ENCODE data around the gene MED1. TPM values are rescaled to one million over a fixed set of nuclear protein-coding genes. Genes with fewer than 3 reads are reported as not detected.
"Not testable (repeated sequence)": the region's sequence is repeated elsewhere in the genome, so short reads cannot be mapped to it uniquely, and the experiment has no call there.

The MED1 gene
- total and polyA plus RNA-seq, 2 of the 4 experiments (the other 2 are of a cell fraction): 16.9 to 24.2 TPM

DNA sequence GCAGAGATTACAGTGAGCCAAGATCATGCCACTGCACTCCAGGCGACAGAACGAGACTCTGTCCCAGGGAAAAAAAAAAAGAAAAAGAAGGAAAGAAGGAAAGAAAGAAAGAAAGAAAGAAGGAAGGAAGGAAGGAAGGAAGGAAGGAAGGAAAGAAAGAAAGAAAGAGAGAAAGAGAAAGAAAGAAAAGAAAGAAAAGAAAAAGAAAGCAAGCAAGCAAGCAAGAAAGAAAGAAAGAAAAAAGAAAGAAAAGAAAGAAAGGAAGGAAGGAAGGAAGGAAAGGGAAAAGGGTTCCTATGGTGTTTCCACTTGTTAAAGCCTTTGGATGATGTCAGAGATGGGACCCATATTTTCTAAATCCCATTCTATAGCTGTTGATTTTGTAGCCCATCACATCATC is 11.2 kb downstream of the MED1 start:
- H2BK20ac ChIP-seq (ENCODE audit: low read depth, low read length); H2BK15ac ChIP-seq (ENCODE audit: low read depth, low read length); H2BK5ac ChIP-seq (ENCODE audit: low read depth, low read length, poor library complexity, severe bottlenecking); H3K27ac ChIP-seq (ENCODE audit: insufficient read depth, low read length); intact Hi-C loops (cut with micrococcal nuclease); H2AK5ac ChIP-seq (ENCODE audit: low read depth, low read length); H2AFZ ChIP-seq (replicated peaks; ENCODE audit: low read length, poor library complexity); H3K56ac ChIP-seq (ENCODE audit: extremely low read depth, insufficient read depth, low read length); H3K27me3 ChIP-seq (ENCODE audit: control insufficient read depth, insufficient read depth, low read length); H4K8ac ChIP-seq (ENCODE audit: low read depth in 2 of 2, low read length in 2 of 2); H3K9me1 ChIP-seq (ENCODE audit: insufficient read depth, low read length); CTCF ChIA-PET; H3K4me3 ChIP-seq (ENCODE audit: insufficient read depth, low read depth, low read length); H3K18ac ChIP-seq (ENCODE audit: low read depth, low read length); H3K4me2 ChIP-seq (ENCODE audit: low read depth, low read length); H4K5ac ChIP-seq (ENCODE audit: low read depth, low read length); H3K23ac ChIP-seq (ENCODE audit: low read depth, low read length); H3K4ac ChIP-seq (ENCODE audit: low read depth, low read length); DNase-seq; H4K91ac ChIP-seq (ENCODE audit: insufficient read depth, low read depth, low read length); H3K9ac ChIP-seq (ENCODE audit: low read depth, low read length); POLR2A ChIA-PET (ENCODE audit: unreplicated experiment); H2AK9ac ChIP-seq (replicated peaks; ENCODE audit: low read depth, low read length, poor library complexity); H3K14ac ChIP-seq (replicated peaks; ENCODE audit: low read depth, low read length); H4K20me1 ChIP-seq (ENCODE audit: insufficient read depth, low read length); in situ Hi-C loops (cut with MboI; ENCODE audit: low sequenced_read_pairs); H3K4me1 ChIP-seq (ENCODE audit: control insufficient read depth, insufficient read depth, low read length); dilution Hi-C loops (cut with HindIII; ENCODE audit: low sequenced_read_pairs, unreplicated experiment); H2BK120ac ChIP-seq (ENCODE audit: low read depth, low read length); BruUV-seq (replicated peaks); ATAC-seq (ENCODE audit: low read depth); H3K9me3 ChIP-seq (ENCODE audit: control insufficient read depth, insufficient read depth, low read length): not testable (repeated sequence)
- Histone ChIP-seq H3K36me3 (ENCODE audit: control insufficient read depth, insufficient read depth, low read length) (peaks cover 47% of the 10 kb centered on the region), H3K79me1 (ENCODE audit: low read depth in 1 of 2, low read length in 2 of 2) (peaks cover 0 to 11% of the 10 kb centered on the region in 2 experiments; a peak in 2 of 4 replicates)
- WGBS, 2 experiments (ENCODE audit: extremely low coverage in 2 of 2, insufficient read length in 1 of 2): no CpG with 5 or more reads among the region's 2 CpGs
